SU-DHL-6 (cell line): ENCODE measurements around the gene SHISAL1.

Experiments
- H2AFZ ChIP-seq: fragments of 200-600 bp; sonication (generic); 2 replicates; pipeline ENCODE4 v1.6.1; 2014; ENCODE audit warnings: low read depth, mild to moderate bottlenecking, moderate library complexity, mixed read lengths, antibody characterized with exemption, low read length; ENCODE audit not compliant: severe bottlenecking
- H3F3A ChIP-seq: fragments of 200-600 bp; shearing (Covaris generic); 2 replicates; pipeline ENCODE4 v1.6.0; 2016; ENCODE audit warnings: antibody characterized with exemption, mild to moderate bottlenecking; ENCODE audit not compliant: insufficient read depth
- H3K27ac ChIP-seq: fragments of 200-600 bp; sonication (generic); 2 replicates; pipeline ENCODE4 v1.5.1; 2016; ENCODE audit warnings: low read depth, mild to moderate bottlenecking, low read length, moderate library complexity, mixed read lengths
- H3K27me3 ChIP-seq: fragments of 200-600 bp; sonication (generic), shearing (Covaris generic); 2 replicates; pipeline ENCODE4 v1.6.0; 2014; ENCODE audit warnings: mild to moderate bottlenecking, low read length
- H3K36me3 ChIP-seq: fragments of 200-600 bp; sonication (generic); 2 replicates; pipeline ENCODE4 v1.6.1; 2014; ENCODE audit warnings: mild to moderate bottlenecking, low read length, mixed read lengths
- H3K4me2 ChIP-seq: fragments of 300-600, 200-600 bp; shearing (Covaris generic), sonication (generic); 2 replicates; pipeline ENCODE4 v1.6.0; 2014; ENCODE audit warnings: low read length, low read depth, mild to moderate bottlenecking; ENCODE audit not compliant: poor library complexity, severe bottlenecking
- H3K4me3 ChIP-seq: fragments of 200-600 bp; sonication (generic); 2 replicates; pipeline ENCODE4 v1.5.1; 2014; ENCODE audit warnings: antibody characterized with exemption, low read length, mild to moderate bottlenecking, mixed read lengths; ENCODE audit not compliant: insufficient read depth, poor library complexity, severe bottlenecking
- H3K79me2 ChIP-seq: fragments of 200-600 bp; sonication (generic); 2 replicates; pipeline ENCODE4 v1.6.1; 2014; ENCODE audit warnings: mild to moderate bottlenecking, low read length, moderate library complexity; ENCODE audit not compliant: insufficient read depth
- H3K9ac ChIP-seq: fragments of 200-600 bp; sonication (generic); 2 replicates; pipeline ENCODE4 v1.7.0; 2014; ENCODE audit warnings: mild to moderate bottlenecking, low read length
- H3K9me2 ChIP-seq: fragments of 200-600 bp; sonication (generic); replicated peaks from 2 replicates; pipeline ENCODE4 v1.6.1; 2014; ENCODE audit warnings: low read length; ENCODE audit not compliant: insufficient read depth
- H3K9me3 ChIP-seq: fragments of 200-600 bp; sonication (generic); 2 replicates; pipeline ENCODE4 v1.6.1; 2014; ENCODE audit warnings: low read length, mixed read lengths; ENCODE audit not compliant: insufficient read depth
- H4K20me1 ChIP-seq: fragments of 200-600 bp; sonication (generic); 2 replicates; pipeline ENCODE4 v1.6.1; 2014; ENCODE audit warnings: low read depth, mild to moderate bottlenecking, antibody characterized with exemption, low read length, moderate library complexity, mixed read lengths
- EZH2phosphoT487 ChIP-seq: fragments of 200-600 bp; sonication (generic), shearing (Covaris generic); conservative IDR thresholded peaks from 2 replicates; pipeline ENCODE4 v1.6.1; 2018; ENCODE audit warnings: mild to moderate bottlenecking, antibody characterized with exemption, low read length, moderate library complexity, mixed read lengths
- TF ChIP-seq, protein P1 (sequence below): fragments of 200-600 bp; sonication (generic); IDR thresholded peaks from one replicate; pipeline ENCODE4 v1.5.1; 2017; ENCODE audit warnings: antibody characterized with exemption, mild to moderate bottlenecking, low read length, moderate library complexity; ENCODE audit not compliant: insufficient read depth, poor library complexity, severe bottlenecking

The SHISAL1 gene

DNA sequence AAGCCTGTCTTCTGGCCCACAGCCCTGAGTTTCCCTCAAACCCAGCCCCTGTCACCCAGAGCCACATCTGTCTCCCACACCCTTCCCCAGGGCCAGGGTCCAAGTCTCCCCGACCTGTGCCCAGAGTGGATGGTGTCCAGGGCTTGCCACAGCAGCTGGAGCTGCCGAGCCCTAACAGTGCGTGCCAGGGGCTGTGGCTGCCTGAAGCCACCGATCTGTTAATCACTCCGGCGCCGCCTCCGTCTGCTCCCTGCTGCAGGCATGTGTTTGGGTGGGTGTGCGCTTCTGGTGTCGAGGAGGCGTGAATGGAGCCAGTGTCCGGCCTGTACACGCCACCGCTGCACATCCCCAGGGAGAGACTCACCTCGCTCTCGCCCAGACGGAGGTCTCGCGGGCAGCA is 26.1 kb downstream of the SHISAL1 start:
- H3K4me2 ChIP-seq = no peak overlapping the region
- H3K9me3 ChIP-seq = no peaks in the 10 kb centered on the region
- H3K79me2 ChIP-seq = no peaks in the 10 kb centered on the region
- no peaks in the 10 kb centered on the region for H3K36me3 ChIP-seq
- H4K20me1 ChIP-seq = no peaks in the 10 kb centered on the region
- no peak overlapping the region for H2AFZ ChIP-seq
- H3F3A ChIP-seq = no peaks in the 10 kb centered on the region
- no peaks in the 10 kb centered on the region for H3K27me3 ChIP-seq
- no peaks in the 10 kb centered on the region for H3K9me2 ChIP-seq
- no peak overlapping the region for H3K9ac ChIP-seq
- no peak for TF ChIP-seq EZH2phosphoT487
- TF ChIP-seq, protein P1, sequence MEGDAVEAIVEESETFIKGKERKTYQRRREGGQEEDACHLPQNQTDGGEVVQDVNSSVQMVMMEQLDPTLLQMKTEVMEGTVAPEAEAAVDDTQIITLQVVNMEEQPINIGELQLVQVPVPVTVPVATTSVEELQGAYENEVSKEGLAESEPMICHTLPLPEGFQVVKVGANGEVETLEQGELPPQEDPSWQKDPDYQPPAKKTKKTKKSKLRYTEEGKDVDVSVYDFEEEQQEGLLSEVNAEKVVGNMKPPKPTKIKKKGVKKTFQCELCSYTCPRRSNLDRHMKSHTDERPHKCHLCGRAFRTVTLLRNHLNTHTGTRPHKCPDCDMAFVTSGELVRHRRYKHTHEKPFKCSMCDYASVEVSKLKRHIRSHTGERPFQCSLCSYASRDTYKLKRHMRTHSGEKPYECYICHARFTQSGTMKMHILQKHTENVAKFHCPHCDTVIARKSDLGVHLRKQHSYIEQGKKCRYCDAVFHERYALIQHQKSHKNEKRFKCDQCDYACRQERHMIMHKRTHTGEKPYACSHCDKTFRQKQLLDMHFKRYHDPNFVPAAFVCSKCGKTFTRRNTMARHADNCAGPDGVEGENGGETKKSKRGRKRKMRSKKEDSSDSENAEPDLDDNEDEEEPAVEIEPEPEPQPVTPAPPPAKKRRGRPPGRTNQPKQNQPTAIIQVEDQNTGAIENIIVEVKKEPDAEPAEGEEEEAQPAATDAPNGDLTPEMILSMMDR = no peak
- no peak overlapping the region for H3K4me3 ChIP-seq
- no peak overlapping the region for H3K27ac ChIP-seq

DNA sequence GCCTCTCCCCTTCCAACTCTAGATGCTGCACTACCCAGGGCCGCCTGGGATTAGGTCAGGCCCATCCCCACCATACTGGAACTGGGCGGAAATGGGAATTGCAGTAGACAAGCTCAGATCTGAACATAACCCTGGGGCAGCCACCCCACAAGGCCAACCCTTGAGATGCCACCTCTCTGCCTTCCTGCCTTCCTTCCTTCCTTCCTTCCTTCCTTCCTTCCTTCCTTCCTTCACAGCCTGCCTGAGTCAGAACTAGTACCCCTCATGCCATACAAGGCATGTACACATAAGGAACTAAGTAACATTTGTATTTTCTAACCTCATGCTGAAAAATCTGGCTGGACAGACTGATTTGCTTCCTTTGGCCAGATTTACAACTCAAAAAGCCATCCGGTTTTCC is 28.0 kb downstream of the SHISAL1 start:
- no peak overlapping the region for H3K9ac ChIP-seq
- no peaks in the 10 kb centered on the region for H3K36me3 ChIP-seq
- H3K27ac ChIP-seq = no peak overlapping the region
- no peak for TF ChIP-seq EZH2phosphoT487
- TF ChIP-seq, protein P1 = no peak
- no peaks in the 10 kb centered on the region for H3F3A ChIP-seq
- H3K9me3 ChIP-seq = no peaks in the 10 kb centered on the region
- no peak overlapping the region for H3K4me2 ChIP-seq
- no peak overlapping the region for H3K4me3 ChIP-seq
- no peaks in the 10 kb centered on the region for H3K79me2 ChIP-seq
- H3K9me2 ChIP-seq = no peaks in the 10 kb centered on the region
- no peak overlapping the region for H2AFZ ChIP-seq
- no peaks in the 10 kb centered on the region for H4K20me1 ChIP-seq
- H3K27me3 ChIP-seq = no peaks in the 10 kb centered on the region

DNA sequence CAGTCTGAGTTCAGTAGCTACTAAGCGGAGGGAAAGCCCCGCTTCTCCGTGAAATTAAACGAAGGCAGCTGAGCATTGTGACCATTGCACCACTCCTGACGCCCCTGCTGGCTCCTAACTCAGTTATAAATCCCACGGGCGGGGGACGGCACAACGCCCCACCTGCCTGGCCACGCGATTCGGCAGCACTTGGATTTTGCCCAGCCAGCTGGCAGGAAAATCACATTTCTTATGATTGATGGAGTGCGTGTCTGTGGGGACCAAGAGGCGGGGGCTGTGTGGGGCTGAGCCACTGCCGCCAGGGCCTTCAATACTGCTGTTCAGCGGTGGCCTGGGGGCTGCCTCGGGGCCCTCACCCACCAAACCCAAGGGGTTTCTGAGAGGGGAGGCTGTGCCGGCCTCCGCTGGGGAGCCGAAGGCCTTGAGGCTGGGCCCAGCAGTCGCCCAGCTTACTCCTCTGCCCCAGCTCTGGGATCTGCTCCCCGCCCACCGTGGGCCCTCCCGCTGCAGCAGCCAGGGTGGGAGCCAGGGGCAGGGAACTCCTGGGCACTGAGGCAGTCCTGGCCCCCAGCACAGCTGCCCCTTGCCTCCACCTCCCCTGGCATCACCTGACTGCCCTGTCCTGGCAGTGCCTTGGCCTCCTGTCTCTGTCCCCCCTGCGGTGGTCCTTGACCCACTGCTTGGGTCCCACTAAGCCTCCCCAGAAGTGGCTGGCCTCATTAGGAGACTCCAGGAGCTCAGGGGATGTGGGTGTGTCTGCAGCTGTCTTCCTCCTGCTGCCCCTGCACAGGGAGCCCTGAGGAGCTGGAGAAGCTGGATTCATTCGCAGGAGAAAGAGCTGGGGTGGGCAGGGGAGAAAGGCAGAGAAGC is 30.7 kb downstream of the SHISAL1 start:
- no peaks in the 10 kb centered on the region for H4K20me1 ChIP-seq
- H3K4me3 ChIP-seq = no peak overlapping the region
- no peaks in the 10 kb centered on the region for H3K79me2 ChIP-seq
- H3K27me3 ChIP-seq = no peaks in the 10 kb centered on the region
- H3K9me2 ChIP-seq = no peaks in the 10 kb centered on the region
- no peak overlapping the region for H3K27ac ChIP-seq
- no peak overlapping the region for H3K9ac ChIP-seq
- TF ChIP-seq EZH2phosphoT487 = no peak
- TF ChIP-seq, protein P1 = no peak
- no peaks in the 10 kb centered on the region for H3F3A ChIP-seq
- H3K9me3 ChIP-seq = no peaks in the 10 kb centered on the region
- H3K4me2 ChIP-seq = no peak overlapping the region
- H2AFZ ChIP-seq = no peak overlapping the region
- H3K36me3 ChIP-seq = no peaks in the 10 kb centered on the region
